ENCODE measurements around the gene DOC2A. TPM values are rescaled to one million over a fixed set of nuclear protein-coding genes. Genes with fewer than 3 reads are reported as not detected.

The DOC2A gene
- total and polyA plus RNA-seq, 9 of the 15 experiments (the other 6 are each of a cell fraction or from before 2014, with no cell fraction given) = 0.03 to 0.38 (median 0.28) TPM; not detected in 1

DNA sequence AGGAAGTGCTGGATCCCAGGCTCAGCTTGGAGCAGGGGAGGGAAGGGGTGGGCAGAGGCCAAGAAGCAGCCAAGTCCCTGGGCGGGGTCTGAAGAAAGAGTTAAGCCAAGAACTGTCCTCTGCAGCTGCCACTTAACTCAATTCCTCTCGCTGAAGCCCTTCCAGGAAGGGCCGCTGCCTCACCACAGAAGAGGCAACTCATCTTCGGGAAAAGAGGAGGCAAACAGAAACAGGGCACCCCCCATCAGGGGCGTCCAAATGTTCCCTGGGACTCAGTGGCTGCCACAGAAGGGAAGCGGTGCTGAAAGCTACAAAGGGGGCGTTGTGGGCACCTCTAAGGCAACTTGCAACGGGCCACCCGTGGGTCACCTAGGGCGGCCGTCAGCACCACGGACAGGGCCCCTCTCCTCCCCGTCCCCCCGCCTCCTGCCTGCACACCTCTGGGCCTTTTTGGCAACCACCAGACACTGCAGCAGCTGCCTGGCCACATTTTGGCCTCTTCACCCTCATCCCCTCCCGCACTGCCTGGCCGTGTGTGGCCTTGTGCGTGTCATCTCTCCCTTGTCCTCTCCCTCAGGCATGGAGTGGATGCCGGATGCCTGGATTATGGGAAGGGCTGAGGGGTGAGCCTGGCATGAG, 17.7 kb upstream of the DOC2A start (continued):
- 0 out of 2 replicates have a peak, but pooled peaks have one; percentile 31 for TF ChIP-seq NR3C1 (CRISPR knock-in tag; IDR thresholded peaks at IDR 0.05)
- TF ChIP-seq BMI1 (IDR thresholded peaks at IDR 0.05; ENCODE audit: low read length) = no peak
- TF ChIP-seq ZBTB7A (IDR thresholded peaks at IDR 0.05; ENCODE audit: borderline replicate concordance, control insufficient read depth, low read depth, low read length) = peak; percentile 47; the same call in 1 of the 2 replicates
- TF ChIP-seq STAG1 (CRISPR knock-in tag; IDR thresholded peaks at IDR 0.05; ENCODE audit: borderline replicate concordance) = 0 out of 2 replicates have a peak, but pooled peaks have one; percentile 26
- TF ChIP-seq VEZF1 (CRISPR knock-in tag; IDR thresholded peaks at IDR 0.05) = peak; percentile 82
- peak; percentile 96 for TF ChIP-seq EHMT2 (IDR thresholded peaks at IDR 0.05)
- no peak for TF ChIP-seq ZNF217 (CRISPR knock-in tag; IDR thresholded peaks at IDR 0.05)
- TF ChIP-seq ETV5 (CRISPR knock-in tag; IDR thresholded peaks at IDR 0.05; ENCODE audit: low read depth) = no peak
- no peak for TF ChIP-seq ID3 (CRISPR knock-in tag; IDR thresholded peaks at IDR 0.05)
- 0 out of 2 replicates have a peak, but pooled peaks have one; percentile 38 for TF ChIP-seq ID3 (tag; IDR thresholded peaks at IDR 0.05)
- TF ChIP-seq, protein P1, sequence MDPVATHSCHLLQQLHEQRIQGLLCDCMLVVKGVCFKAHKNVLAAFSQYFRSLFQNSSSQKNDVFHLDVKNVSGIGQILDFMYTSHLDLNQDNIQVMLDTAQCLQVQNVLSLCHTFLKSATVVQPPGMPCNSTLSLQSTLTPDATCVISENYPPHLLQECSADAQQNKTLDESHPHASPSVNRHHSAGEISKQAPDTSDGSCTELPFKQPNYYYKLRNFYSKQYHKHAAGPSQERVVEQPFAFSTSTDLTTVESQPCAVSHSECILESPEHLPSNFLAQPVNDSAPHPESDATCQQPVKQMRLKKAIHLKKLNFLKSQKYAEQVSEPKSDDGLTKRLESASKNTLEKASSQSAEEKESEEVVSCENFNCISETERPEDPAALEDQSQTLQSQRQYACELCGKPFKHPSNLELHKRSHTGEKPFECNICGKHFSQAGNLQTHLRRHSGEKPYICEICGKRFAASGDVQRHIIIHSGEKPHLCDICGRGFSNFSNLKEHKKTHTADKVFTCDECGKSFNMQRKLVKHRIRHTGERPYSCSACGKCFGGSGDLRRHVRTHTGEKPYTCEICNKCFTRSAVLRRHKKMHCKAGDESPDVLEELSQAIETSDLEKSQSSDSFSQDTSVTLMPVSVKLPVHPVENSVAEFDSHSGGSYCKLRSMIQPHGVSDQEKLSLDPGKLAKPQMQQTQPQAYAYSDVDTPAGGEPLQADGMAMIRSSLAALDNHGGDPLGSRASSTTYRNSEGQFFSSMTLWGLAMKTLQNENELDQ (CRISPR knock-in tag; IDR thresholded peaks at IDR 0.05; ENCODE audit: borderline replicate concordance) = no peak
- TF ChIP-seq TFAP4 (CRISPR knock-in tag; IDR thresholded peaks at IDR 0.05; ENCODE audit: borderline replicate concordance) = peak; percentile 58
- TF ChIP-seq HDAC2 (IDR thresholded peaks at IDR 0.05) = peak; percentile 46; the same call in 1 of the 2 replicates
- no peak; the same call in 1 of the 2 replicates for TF ChIP-seq DMBX1 (CRISPR knock-in tag; IDR thresholded peaks at IDR 0.05; ENCODE audit: borderline replicate concordance)
- TF ChIP-seq SPI1 (IDR thresholded peaks at IDR 0.05; ENCODE audit: borderline replicate concordance, low read depth, low read length) = no peak
- TF ChIP-seq, protein P2, sequence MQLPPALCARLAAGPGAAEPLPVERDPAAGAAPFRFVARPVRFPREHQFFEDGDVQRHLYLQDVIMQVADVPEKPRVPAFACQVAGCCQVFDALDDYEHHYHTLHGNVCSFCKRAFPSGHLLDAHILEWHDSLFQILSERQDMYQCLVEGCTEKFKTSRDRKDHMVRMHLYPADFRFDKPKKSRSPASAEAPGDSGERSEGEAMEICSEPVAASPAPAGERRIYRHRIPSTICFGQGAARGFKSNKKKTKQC (CRISPR knock-in tag; IDR thresholded peaks at IDR 0.05) = peak; percentile 75; the same call in 1 of the 2 replicates
